Caco-2 (cell line): ENCODE data around the gene ANKRD12. TPM values are rescaled to one million over a fixed set of nuclear protein-coding genes. Genes with fewer than 3 reads are reported as not detected.

Source experiments
- BruUV-seq: library from RNA; stranded (reverse); fragments of 400-500 nt; replicated peaks from 2 replicates; lab custom pipeline; 2021; lab: Mats Ljungman, UMichigan
- CTCF ChIA-PET: fragments of 300-600 bp; sonication (Branson Sonifier 250); formaldehyde crosslinking; loops from one replicate; lab custom pipeline; 2022; ENCODE audit warnings: antibody characterized with exemption; lab: Charles Lee
- POLR2A ChIA-PET: fragments of 300-600 bp; sonication (Branson Sonifier 250); formaldehyde crosslinking; loops from one replicate; lab custom pipeline; 2022; ENCODE audit warnings: antibody characterized with exemption; lab: Charles Lee
- DNase-seq, 2 experiments: peaks; one replicate each; pipeline versions ENCODE4 v3.0.0 to v3.0.0-alpha.2; 2020 to 2022
- H3K27me3 ChIP-seq: replicated peaks from 2 replicates; pipeline ENCODE4 v1.6.0; 2011; ENCODE audit warnings: low read length; ENCODE audit not compliant: control insufficient read depth, insufficient read depth
- H3K36me3 ChIP-seq: 2 replicates; pipeline ENCODE4 v1.5.1; 2011; ENCODE audit warnings: low read length; ENCODE audit not compliant: control insufficient read depth, insufficient read depth
- H3K4me1 ChIP-seq: fragments of 250-450 bp; sonication (Bioruptor Pico); 2 replicates; pipeline ENCODE4 v1.5.1; 2020; ENCODE audit warnings: mild to moderate bottlenecking
- H3K4me3 ChIP-seq: 2 replicates; pipeline ENCODE4 v1.5.1; 2011; ENCODE audit warnings: low read depth, mild to moderate bottlenecking, control low read depth, low read length
- H3K9me3 ChIP-seq: fragments of 250-450 bp; sonication (Bioruptor Pico); 2 replicates; pipeline ENCODE4 v1.5.1; 2020; ENCODE audit warnings: mild to moderate bottlenecking, moderate library complexity
- H3K27ac Mint-ChIP-seq: one replicate; pipeline ENCODE4 v1.8.0; 2022; ENCODE audit warnings: mixed read lengths; ENCODE audit not compliant: unreplicated experiment
- H3K27me3 Mint-ChIP-seq: one replicate; pipeline ENCODE4 v1.8.0; 2022; ENCODE audit warnings: mixed read lengths; ENCODE audit not compliant: insufficient read depth, unreplicated experiment
- H3K36me3 Mint-ChIP-seq: one replicate; pipeline ENCODE4 v1.8.0; 2022; ENCODE audit warnings: mild to moderate bottlenecking, mixed read lengths; ENCODE audit not compliant: insufficient read depth, unreplicated experiment
- H3K4me1 Mint-ChIP-seq: one replicate; pipeline ENCODE4 v1.8.0; 2022; ENCODE audit warnings: low read depth, mixed read lengths; ENCODE audit not compliant: unreplicated experiment
- H3K4me3 Mint-ChIP-seq: one replicate; pipeline ENCODE4 v1.8.0; 2022; ENCODE audit warnings: mild to moderate bottlenecking, moderate library complexity, mixed read lengths; ENCODE audit not compliant: unreplicated experiment
- H3K9me3 Mint-ChIP-seq: one replicate; pipeline ENCODE4 v1.8.0; 2022; ENCODE audit warnings: mixed read lengths; ENCODE audit not compliant: unreplicated experiment
- intact Hi-C: fragments of 100-400 bp; cut with micrococcal nuclease; formaldehyde crosslinking; loops from one replicate; pipeline ENCODE4 v1.10.0; 2022; ENCODE audit not compliant: unreplicated experiment
- total RNA-seq: library from RNA; stranded (reverse); gene quantifications from 2 replicates; pipeline ENCODE4 v1.2.3, GENCODE V29; 2022
- TF ChIP-seq, protein P1 (sequence below), 2 experiments: fragments of 200-600 bp in 1 of 2; IDR thresholded peaks; 1 replicate in 1 of 2; 2 replicates in 1 of 2; pipeline versions ENCODE4 v1.5.1 to v1.8.0; 2011 to 2022; ENCODE audit warnings: antibody characterized with exemption in 1 of 2, control low read depth in 1 of 2, inconsistent platforms in 1 of 2, low read depth in 1 of 2, low read length in 1 of 2, mild to moderate bottlenecking in 1 of 2, moderate library complexity in 1 of 2; ENCODE audit not compliant: insufficient read depth in 1 of 2, severe bottlenecking in 1 of 2, unreplicated experiment in 1 of 2

ANKRD12 gene
- total RNA-seq, 1 experiment from 2014 or later = 33.2 TPM

DNA sequence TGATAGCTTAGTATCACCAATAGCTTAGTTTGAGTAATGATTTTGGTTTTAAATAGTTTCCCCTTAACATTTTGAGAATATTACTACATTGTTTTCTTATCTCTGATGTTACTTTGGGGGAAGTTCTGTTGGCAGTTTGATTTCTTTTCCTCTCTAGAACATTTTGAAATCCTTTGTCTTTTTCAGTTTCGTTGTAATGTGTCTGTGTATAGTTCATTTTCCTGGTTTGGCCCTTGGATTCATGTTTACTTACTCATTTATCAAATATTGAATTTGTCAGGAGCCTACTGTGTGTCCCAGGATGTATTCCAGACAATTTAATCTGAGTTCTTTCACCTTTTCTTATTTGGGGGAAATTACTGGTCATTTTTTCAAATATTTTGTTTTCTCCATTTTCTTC, 16.7 kb downstream of the ANKRD12 start:
- Histone ChIP-seq H3K27me3 (no peaks in the 10 kb centered on the region), H3K4me3 (no peak overlapping the region), H3K4me1 (peaks cover 2% of the 10 kb centered on the region; the same call in 1 of the 2 replicates), H3K9me3 (no peaks in the 10 kb centered on the region), H3K36me3 (no peaks in the 10 kb centered on the region)
- Mint-ChIP-seq H3K4me3 (no peak overlapping the region), H3K27ac (peak overlapping the region; percentile 11), H3K36me3 (no peaks in the 10 kb centered on the region), H3K27me3 (no peaks in the 10 kb centered on the region), H3K4me1 (peaks cover 9% of the 10 kb centered on the region), H3K9me3 (no peaks in the 10 kb centered on the region)
- TF ChIP-seq, protein P1, sequence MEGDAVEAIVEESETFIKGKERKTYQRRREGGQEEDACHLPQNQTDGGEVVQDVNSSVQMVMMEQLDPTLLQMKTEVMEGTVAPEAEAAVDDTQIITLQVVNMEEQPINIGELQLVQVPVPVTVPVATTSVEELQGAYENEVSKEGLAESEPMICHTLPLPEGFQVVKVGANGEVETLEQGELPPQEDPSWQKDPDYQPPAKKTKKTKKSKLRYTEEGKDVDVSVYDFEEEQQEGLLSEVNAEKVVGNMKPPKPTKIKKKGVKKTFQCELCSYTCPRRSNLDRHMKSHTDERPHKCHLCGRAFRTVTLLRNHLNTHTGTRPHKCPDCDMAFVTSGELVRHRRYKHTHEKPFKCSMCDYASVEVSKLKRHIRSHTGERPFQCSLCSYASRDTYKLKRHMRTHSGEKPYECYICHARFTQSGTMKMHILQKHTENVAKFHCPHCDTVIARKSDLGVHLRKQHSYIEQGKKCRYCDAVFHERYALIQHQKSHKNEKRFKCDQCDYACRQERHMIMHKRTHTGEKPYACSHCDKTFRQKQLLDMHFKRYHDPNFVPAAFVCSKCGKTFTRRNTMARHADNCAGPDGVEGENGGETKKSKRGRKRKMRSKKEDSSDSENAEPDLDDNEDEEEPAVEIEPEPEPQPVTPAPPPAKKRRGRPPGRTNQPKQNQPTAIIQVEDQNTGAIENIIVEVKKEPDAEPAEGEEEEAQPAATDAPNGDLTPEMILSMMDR (IDR thresholded peaks at IDR 0.05; ENCODE audit: insufficient read depth in 1 of 2, low read depth in 1 of 2, low read length in 1 of 2, severe bottlenecking in 1 of 2, unreplicated experiment in 1 of 2) = no peak
- DNase-seq = no peak
- CTCF ChIA-PET = interaction anchor here (0.6 kb wide), 1 partner anchor 537 kb away, joined by 3 read pairs; no protein-coding TSS in a partner anchor
- intact Hi-C loops = no loop called here
- no TSS peak for BruUV-seq
- POLR2A ChIA-PET = no interaction called here

DNA sequence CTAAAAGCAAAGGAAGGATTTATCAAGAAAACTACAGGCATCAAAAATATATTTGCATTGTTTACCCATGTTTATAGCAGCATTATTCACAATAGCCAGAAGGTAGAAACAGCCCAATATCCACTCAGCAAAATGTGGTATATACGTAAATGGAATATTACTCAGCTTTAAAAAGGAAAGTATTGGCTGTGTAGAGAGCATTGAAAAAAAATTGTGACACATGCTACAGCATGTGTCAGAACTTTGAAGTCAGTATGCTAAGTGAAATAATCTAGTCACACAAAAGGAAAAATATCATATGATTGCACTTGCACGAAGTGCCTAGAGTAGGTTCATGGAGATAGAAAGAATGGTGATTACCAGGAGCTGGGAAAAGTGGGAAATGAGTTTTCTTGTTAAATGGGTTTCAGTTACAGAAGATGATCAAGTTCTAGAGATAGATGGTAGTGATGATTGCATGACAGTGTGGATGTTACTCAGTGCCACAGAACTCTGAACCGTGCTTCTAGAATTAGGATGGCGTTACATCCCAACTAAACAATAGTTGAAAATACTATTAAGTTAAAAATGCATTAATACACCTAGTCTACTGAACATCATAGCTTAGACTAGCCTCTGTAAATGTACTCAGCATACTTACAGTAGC, 20.1 kb downstream of the ANKRD12 start:
- Histone ChIP-seq H3K4me1 (peaks cover 6% of the 10 kb centered on the region; the same call in 1 of the 2 replicates), H3K4me3 (no peak overlapping the region), H3K9me3 (no peaks in the 10 kb centered on the region), H3K27me3 (no peaks in the 10 kb centered on the region), H3K36me3 (no peaks in the 10 kb centered on the region)
- CTCF ChIA-PET = interaction anchor here (1.2 kb wide), 1 partner anchor 9 kb away, joined by 3 read pairs; no protein-coding TSS in a partner anchor
- no peak overlapping the region for H3K27ac Mint-ChIP-seq
- H3K9me3 Mint-ChIP-seq = no peaks in the 10 kb centered on the region
- H3K27me3 Mint-ChIP-seq = no peaks in the 10 kb centered on the region
- intact Hi-C loops = no loop called here
- H3K4me3 Mint-ChIP-seq = no peak overlapping the region
- TF ChIP-seq, protein P1 (IDR thresholded peaks at IDR 0.05; ENCODE audit: insufficient read depth in 1 of 2, low read depth in 1 of 2, low read length in 1 of 2, severe bottlenecking in 1 of 2, unreplicated experiment in 1 of 2) = no peak
- peaks cover 6% of the 10 kb centered on the region for H3K36me3 Mint-ChIP-seq
- no peak for DNase-seq
- BruUV-seq = no TSS peak
- H3K4me1 Mint-ChIP-seq = peaks cover 15% of the 10 kb centered on the region
- POLR2A ChIA-PET = no interaction called here

GRCh38 chr18:9157806-9158205, 21.2 kb downstream of the ANKRD12 start:
- H3K27me3 Mint-ChIP-seq = no peaks in the 10 kb centered on the region
- no TSS peak for BruUV-seq
- H3K36me3 Mint-ChIP-seq = peaks cover 6% of the 10 kb centered on the region
- Histone ChIP-seq H3K36me3 (no peaks in the 10 kb centered on the region), H3K9me3 (peaks cover under 1% of the 10 kb centered on the region; the same call in 1 of the 2 replicates), H3K27me3 (no peaks in the 10 kb centered on the region), H3K4me3 (no peak overlapping the region), H3K4me1 (peaks cover 6% of the 10 kb centered on the region; the same call in 1 of the 2 replicates)
- no peak for DNase-seq
- intact Hi-C loops = no loop called here
- no peak overlapping the region for H3K27ac Mint-ChIP-seq
- H3K4me1 Mint-ChIP-seq = peaks cover 15% of the 10 kb centered on the region
- ChIA-PET POLR2A (no interaction called here), CTCF (no interaction called here)
- no peak overlapping the region for H3K4me3 Mint-ChIP-seq
- TF ChIP-seq, protein P1 (IDR thresholded peaks at IDR 0.05; ENCODE audit: insufficient read depth in 1 of 2, low read depth in 1 of 2, low read length in 1 of 2, severe bottlenecking in 1 of 2, unreplicated experiment in 1 of 2) = no peak
- H3K9me3 Mint-ChIP-seq = peaks cover 3% of the 10 kb centered on the region
